Smooth muscle cell of the brain vasculature (primary cell): ENCODE data around the gene MGARP.
"Not testable (repeated sequence)": the region's sequence is repeated elsewhere in the genome, so short reads cannot be mapped to it uniquely, and the experiment has no call there.

Source experiments
- DNase-seq: peaks from one replicate; pipeline ENCODE4 v3.0.0-alpha.2; 2012; ENCODE audit warnings: low read depth, low spot score

Gene MGARP

GRCh38 chr4:139295206-139295941 lies 15.3 kb upstream of the MGARP start:
- DNase-seq, result peak; percentile 80

- DNase-seq, result no peak
These were observed 6.2 kb upstream of the MGARP start for GRCh38 chr4:139286186-139286698.

- DNase-seq, result no peak
These were observed 2.7 kb upstream of the MGARP start for GRCh38 chr4:139282721-139283075.

GRCh38 chr4:139282065-139282720 lies 2.2 kb upstream of the MGARP start:
- no peak for DNase-seq

- DNase-seq, result no peak
These were observed 889 bp downstream of the MGARP start for GRCh38 chr4:139278912-139279759.

GRCh38 chr4:139278485-139278884 lies 1.5 kb downstream of the MGARP start:
- no peak for DNase-seq

GRCh38 chr4:139275281-139275735 lies 4.7 kb downstream of the MGARP start:
- DNase-seq, result no peak

- DNase-seq, result no peak
These were observed 5.2 kb downstream of the MGARP start for GRCh38 chr4:139274790-139275189.

GRCh38 chr4:139273835-139274234 lies 6.2 kb downstream of the MGARP start:
- no peak for DNase-seq

GRCh38 chr4:139267301-139267700 lies 12.7 kb downstream of the MGARP start:
- DNase-seq, result no peak

GRCh38 chr4:139266583-139267257 lies 13.3 kb downstream of the MGARP start:
- no peak for DNase-seq

GRCh38 chr4:139266208-139266582 lies 13.8 kb downstream of the MGARP start:
- DNase-seq, result no peak

GRCh38 chr4:139265654-139266053 lies 14.4 kb downstream of the MGARP start:
- DNase-seq, result no peak

GRCh38 chr4:139256349-139256748 lies 23.7 kb downstream of the MGARP start:
- DNase-seq, result no peak

- DNase-seq, result not testable (repeated sequence)
These were observed 24.4 kb downstream of the MGARP start for GRCh38 chr4:139255581-139255980.

GRCh38 chr4:139253713-139254112 lies 26.3 kb downstream of the MGARP start:
- no peak for DNase-seq

- DNase-seq, result no peak
These were observed 27.0 kb downstream of the MGARP start for GRCh38 chr4:139253046-139253445.

- DNase-seq, result no peak
These were observed 32.3 kb downstream of the MGARP start for GRCh38 chr4:139247700-139248238.

- DNase-seq, result no peak
These were observed 32.8 kb downstream of the MGARP start for GRCh38 chr4:139247241-139247640.

- DNase-seq, result no peak
These were observed 33.9 kb downstream of the MGARP start for GRCh38 chr4:139246166-139246565.

GRCh38 chr4:139245590-139245989 lies 34.4 kb downstream of the MGARP start:
- no peak for DNase-seq
